OCI-LY7 (cell line): ENCODE data around the gene STAT5A.

Experiments
- EZH2phosphoT487 ChIP-seq: fragments of 200-600 bp; sonication (generic); IDR thresholded peaks from 2 replicates; pipeline ENCODE4 v1.6.1; 2018; ENCODE audit warnings: low read depth, borderline replicate concordance, mild to moderate bottlenecking, mixed run types, antibody characterized with exemption, low read length, moderate library complexity, mixed read lengths
- TF ChIP-seq, protein P1 (sequence below): fragments of 200-600 bp; sonication (generic); conservative IDR thresholded peaks from 2 replicates; pipeline ENCODE4 v1.5.1; 2014; ENCODE audit warnings: mild to moderate bottlenecking, antibody characterized with exemption, low read length, moderate library complexity, mixed read lengths

DNA sequence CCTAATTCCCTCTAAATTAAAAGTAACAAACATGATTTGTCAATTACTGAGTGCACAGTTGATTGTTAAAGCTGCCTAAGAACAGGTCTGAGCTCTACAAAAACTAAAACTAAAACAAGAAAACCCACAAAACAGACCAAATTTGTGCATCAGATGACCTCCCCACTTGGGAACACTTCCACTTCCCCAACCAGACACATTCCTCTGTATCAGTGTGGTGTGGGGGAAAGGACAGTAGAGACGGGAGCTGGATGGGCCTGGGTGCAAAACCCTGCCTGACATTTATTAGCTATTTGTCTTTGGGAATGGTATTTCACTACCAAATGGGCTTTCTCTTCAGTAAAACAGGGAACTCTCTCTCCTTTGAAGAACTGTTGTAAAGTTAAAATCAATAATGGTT lies 70.1 kb downstream of the STAT5A start:
- TF ChIP-seq, protein P1, sequence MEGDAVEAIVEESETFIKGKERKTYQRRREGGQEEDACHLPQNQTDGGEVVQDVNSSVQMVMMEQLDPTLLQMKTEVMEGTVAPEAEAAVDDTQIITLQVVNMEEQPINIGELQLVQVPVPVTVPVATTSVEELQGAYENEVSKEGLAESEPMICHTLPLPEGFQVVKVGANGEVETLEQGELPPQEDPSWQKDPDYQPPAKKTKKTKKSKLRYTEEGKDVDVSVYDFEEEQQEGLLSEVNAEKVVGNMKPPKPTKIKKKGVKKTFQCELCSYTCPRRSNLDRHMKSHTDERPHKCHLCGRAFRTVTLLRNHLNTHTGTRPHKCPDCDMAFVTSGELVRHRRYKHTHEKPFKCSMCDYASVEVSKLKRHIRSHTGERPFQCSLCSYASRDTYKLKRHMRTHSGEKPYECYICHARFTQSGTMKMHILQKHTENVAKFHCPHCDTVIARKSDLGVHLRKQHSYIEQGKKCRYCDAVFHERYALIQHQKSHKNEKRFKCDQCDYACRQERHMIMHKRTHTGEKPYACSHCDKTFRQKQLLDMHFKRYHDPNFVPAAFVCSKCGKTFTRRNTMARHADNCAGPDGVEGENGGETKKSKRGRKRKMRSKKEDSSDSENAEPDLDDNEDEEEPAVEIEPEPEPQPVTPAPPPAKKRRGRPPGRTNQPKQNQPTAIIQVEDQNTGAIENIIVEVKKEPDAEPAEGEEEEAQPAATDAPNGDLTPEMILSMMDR: no peak
- TF ChIP-seq EZH2phosphoT487: no peak
